Heart left ventricle (tissue), 16 donors: Measurements from ENCODE around the gene ARFGAP2. TPM values are rescaled to one million over a fixed set of nuclear protein-coding genes. Genes with fewer than 3 reads are reported as not detected.

ENCODE experiments used
- ATAC-seq, 4 donors: fragments of 200-7000 bp; cut with Tn5 transposase; one replicate each; pipeline ENCODE4 v1.9.1; 2020 to 2022; ENCODE audit warnings: moderate library complexity in 4 of 4, mild to moderate bottlenecking in 3 of 4, moderate number of reproducible peaks in 1 of 4
- DNase-seq, 5 donors: peaks; one replicate each; pipeline ENCODE4 v3.0.0-alpha.2; 2020
- H3K27ac ChIP-seq, 12 donors: fragments of 200-600 bp; sonication (generic) in 4 of 12; one replicate each; pipeline versions ENCODE4 v1.5.0 to v1.8.0; 2016 to 2022; ENCODE audit warnings: mild to moderate bottlenecking in 2 of 12
- H3K27me3 ChIP-seq, 9 donors: fragments of 200-600 bp; sonication (generic) in 2 of 9; one replicate each; pipeline versions ENCODE4 v1.5.1 to v1.8.0; 2016 to 2022; ENCODE audit warnings: mild to moderate bottlenecking in 3 of 9
- H3K36me3 ChIP-seq, 9 donors: fragments of 200-600 bp; sonication (generic) in 2 of 9; one replicate each; pipeline versions ENCODE4 v1.5.0 to v1.8.0; 2018 to 2022; ENCODE audit warnings: mild to moderate bottlenecking in 2 of 9
- H3K4me1 ChIP-seq, 12 donors: fragments of 200-600 bp; sonication (generic) in 4 of 12; one replicate each; pipeline versions ENCODE4 v1.5.0 to v1.8.0; 2016 to 2022; ENCODE audit warnings: mild to moderate bottlenecking in 3 of 12
- H3K4me3 ChIP-seq, 12 donors: fragments of 200-600 bp; sonication (generic) in 4 of 12; one replicate each; pipeline versions ENCODE4 v1.5.0 to v1.8.0; 2017 to 2022; ENCODE audit warnings: mild to moderate bottlenecking in 9 of 12, moderate library complexity in 4 of 12
- H3K9me3 ChIP-seq, 12 donors: fragments of 200-600 bp; sonication (generic) in 4 of 12; one replicate each; pipeline versions ENCODE4 v1.5.0 to v1.8.0; 2016 to 2022; ENCODE audit warnings: mild to moderate bottlenecking in 1 of 12
- POLR2A ChIP-seq, 2 donors: fragments of 450-650 bp; IDR thresholded peaks; one replicate each; pipeline ENCODE4 v1.6.1; 2017; ENCODE audit warnings: antibody characterized with exemption in 2 of 2, mild to moderate bottlenecking in 2 of 2, moderate library complexity in 2 of 2
- WGBS, 4 donors: extraction: QIAGEN DNeasy Blood & Tissue Kit in 2 of 4; methylation state at CpG; one replicate each; pipeline versions ENCODE4 v1.1.5 to v1.1.7; 2013 to 2018; 5-methylcytosine and 5-hydroxymethylcytosine counted together
- intact Hi-C, 10 donors: fragments of 100-400 bp; cut with DNase I; formaldehyde crosslinking; loops; one replicate each; pipeline versions ENCODE4 v1.11.1 to v1.14.2; 2022
- polyA plus RNA-seq, 2 donors: library from polyadenylated mRNA; stranded (reverse); fragments of 200-250 nt; gene quantifications; one replicate each; pipeline ENCODE4 v1.2.3, GENCODE V29; 2013
- total RNA-seq, 9 donors: library from RNA; depleted of rRNA in 2 of 9; stranded (reverse); fragments of >200 nt in 2 of 9; fragmentation: NEBNext Ultra II Directional in 3 of 9; extraction: Animal tissue kit (Norgen Biotek cat#: 25700) in 3 of 9; gene quantifications; one replicate each; pipeline versions ENCODE4 v1.1.0 to v1.2.4, GENCODE V29; 2016 to 2023
- TF ChIP-seq, protein P1 (sequence below), 12 donors: fragments of 200-600 bp; sonication (generic) in 4 of 12; IDR thresholded peaks; one replicate each; pipeline versions ENCODE4 v1.5.0 to v1.8.0; 2018 to 2022; ENCODE audit warnings: antibody characterized with exemption in 12 of 12, mild to moderate bottlenecking in 5 of 12
- donor health status: ischemic (EF 13 %, LVEDD 7.1; RV severe dilation, severe dysfunction).
- donor health status: healthy with polysubstance abuse.
- donor health status: DM: no; HTN: yes; CAD: no.
- donor health status: DM: no; HTN: no; CAD: no.
- donor health status: ischemic (EF 25% LVEDD 6.9; RV normal size, moderate dysfunction).
- donor health status: ischemic (EF 25% LVEDD 5.7; RV mildly dilated, moderate dysfunction).
- donor health status: healthy.
- donor health status: DM: yes; HTN: yes; CAD: no.
- donor health status: ischemic (EF 35%, LVEDD 5.7; RV mildly dilated, moderate dysfunction).
- donor health status: nonischemic (EF 11% LVEDD 7.7; RV severe dilation, severe dysfunction).
- donor health status: DM: yes; HTN: yes; CAD: no.
- donor health status: PGD.
- donor health status: ischemic (EF 29% LVEDD 5.4; RV normal size, mild dysfunction).
- donor health status: nonischemic (EF 23%, LVEDD 6.1; RV moderate dilation, normal function).

ARFGAP2 gene
- total and polyA plus RNA-seq, 11 donors = 47.5 to 96.1 (median 61.3) TPM

- Histone ChIP-seq H3K27me3 (no peaks in the 10 kb centered on the region), H3K27ac (peak overlapping the region; percentile 92 to 100 (median 98)), H3K4me1 (peaks cover 11 to 88% (median 60%) of the 10 kb centered on the region in 12 donors), H3K9me3 (no peaks in the 10 kb centered on the region), H3K4me3 (peak overlapping the region; percentile 67 to 100 (median 94)), H3K36me3 (peaks cover 0 to 68% (median 50%) of the 10 kb centered on the region in 9 donors)
- ATAC-seq = peak; percentile 27 to 50 (median 46)
- intact Hi-C loops = loop anchor here in 9 of 10 donors (1.0 to 10.0 kb wide), 13 partner anchors 35 to 247 kb away; partner anchors contain the start of genes NR1H3 (in 5 of the 9), DDB2 (in 3 of the 9), MADD (in 2 of the 9) and MYBPC3 (in 1 of the 9)
- WGBS, 4 donors = 1 to 3% (median 2%) methylated on average over 18 to 21 of the region's 21 CpGs
- TF ChIP-seq, protein P1, sequence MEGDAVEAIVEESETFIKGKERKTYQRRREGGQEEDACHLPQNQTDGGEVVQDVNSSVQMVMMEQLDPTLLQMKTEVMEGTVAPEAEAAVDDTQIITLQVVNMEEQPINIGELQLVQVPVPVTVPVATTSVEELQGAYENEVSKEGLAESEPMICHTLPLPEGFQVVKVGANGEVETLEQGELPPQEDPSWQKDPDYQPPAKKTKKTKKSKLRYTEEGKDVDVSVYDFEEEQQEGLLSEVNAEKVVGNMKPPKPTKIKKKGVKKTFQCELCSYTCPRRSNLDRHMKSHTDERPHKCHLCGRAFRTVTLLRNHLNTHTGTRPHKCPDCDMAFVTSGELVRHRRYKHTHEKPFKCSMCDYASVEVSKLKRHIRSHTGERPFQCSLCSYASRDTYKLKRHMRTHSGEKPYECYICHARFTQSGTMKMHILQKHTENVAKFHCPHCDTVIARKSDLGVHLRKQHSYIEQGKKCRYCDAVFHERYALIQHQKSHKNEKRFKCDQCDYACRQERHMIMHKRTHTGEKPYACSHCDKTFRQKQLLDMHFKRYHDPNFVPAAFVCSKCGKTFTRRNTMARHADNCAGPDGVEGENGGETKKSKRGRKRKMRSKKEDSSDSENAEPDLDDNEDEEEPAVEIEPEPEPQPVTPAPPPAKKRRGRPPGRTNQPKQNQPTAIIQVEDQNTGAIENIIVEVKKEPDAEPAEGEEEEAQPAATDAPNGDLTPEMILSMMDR (IDR thresholded peaks at IDR 0.05) = peak; percentile 41 to 76 (median 61)
- no peak for TF ChIP-seq POLR2A (IDR thresholded peaks at IDR 0.05)
- peak; percentile 58 to 77 (median 68) for DNase-seq
Observed at GRCh38 chr11:47177229-47177845, 658 bp upstream of the ARFGAP2 start.

DNA sequence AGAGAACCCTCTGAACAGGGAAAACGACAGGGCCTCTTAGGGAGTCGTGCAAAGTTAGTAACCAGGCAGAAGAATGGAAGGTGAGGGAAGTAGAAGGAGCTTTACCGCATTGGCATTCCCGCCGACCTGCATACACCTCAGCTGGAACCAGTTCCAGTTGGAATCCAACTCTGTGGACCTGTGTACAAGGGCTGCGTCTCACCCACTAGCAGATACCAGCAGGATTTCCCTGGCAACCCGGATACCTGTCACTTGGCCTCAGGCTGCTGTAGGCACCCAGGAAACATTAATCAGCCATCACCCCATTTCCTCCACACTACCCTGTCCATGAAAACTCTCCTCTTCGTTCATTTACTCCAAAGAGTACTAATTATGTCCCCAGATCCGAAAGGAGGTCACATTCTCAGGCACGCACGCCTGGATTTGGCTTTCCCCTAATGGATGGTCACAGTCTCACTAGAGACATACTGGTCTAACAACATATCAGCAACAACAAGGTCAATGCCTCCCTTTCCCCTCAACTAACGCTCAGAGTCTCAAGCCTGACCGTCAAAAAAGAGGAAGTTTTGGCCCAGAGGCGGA is 842 bp downstream of the ARFGAP2 start:
- Histone ChIP-seq H3K27me3 (no peaks in the 10 kb centered on the region), H3K9me3 (no peaks in the 10 kb centered on the region), H3K4me1 (peaks cover 11 to 85% (median 56%) of the 10 kb centered on the region in 12 donors), H3K36me3 (peaks cover 0 to 73% (median 65%) of the 10 kb centered on the region in 9 donors), H3K4me3 (peak overlapping the region; percentile 67 to 100 (median 94)), H3K27ac (peak overlapping the region; percentile 92 to 100 (median 97))
- intact Hi-C loops = loop anchor here in 9 of 10 donors (2.0 to 10.0 kb wide), 11 partner anchors 36 to 249 kb away; partner anchors contain the start of genes NR1H3 (in 5 of the 9), DDB2 (in 2 of the 9), MADD (in 2 of the 9) and MYBPC3 (in 1 of the 9)
- no peak for ATAC-seq
- no peak for DNase-seq
- 24 to 34% (median 30%) methylated on average over 13 to 14 of the region's 14 CpGs for WGBS, 4 donors
- TF ChIP-seq, protein P1 (IDR thresholded peaks at IDR 0.05) = no peak
- no peak for TF ChIP-seq POLR2A (IDR thresholded peaks at IDR 0.05)

DNA sequence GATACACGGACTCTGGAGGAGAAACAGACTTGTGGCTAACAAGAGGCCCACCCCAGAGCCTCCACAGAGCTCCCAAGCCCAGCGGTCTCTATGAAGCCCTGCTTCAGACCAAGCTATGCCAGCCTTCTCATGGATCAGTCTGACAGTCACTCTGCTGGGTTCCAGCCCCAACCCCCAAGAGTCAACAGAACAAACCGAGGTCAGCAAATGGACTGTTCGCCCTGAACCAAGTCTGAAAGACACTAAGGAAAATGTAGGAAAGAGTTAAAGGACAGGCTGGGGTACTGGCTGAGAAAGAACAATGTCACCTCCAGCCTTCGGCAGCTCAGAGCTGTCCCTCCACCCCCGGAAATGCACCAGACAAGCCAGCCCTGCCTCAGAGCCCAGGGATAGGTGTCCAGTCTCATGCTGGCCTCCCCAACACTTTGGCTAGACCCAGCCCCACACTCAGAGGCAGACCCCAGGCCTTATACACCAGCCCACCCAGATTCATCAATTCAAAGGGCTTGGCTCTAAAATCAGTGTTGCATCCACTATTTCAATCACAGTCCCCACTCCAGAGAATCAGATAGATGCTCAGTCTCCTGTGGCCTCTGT is 3.8 kb downstream of the ARFGAP2 start:
- no peaks in the 10 kb centered on the region for H3K27me3 ChIP-seq
- no peaks in the 10 kb centered on the region for H3K9me3 ChIP-seq
- H3K36me3 ChIP-seq = peaks cover under 1 to 79% (median 74%) of the 10 kb centered on the region in 9 donors
- H3K4me3 ChIP-seq = no peak overlapping the region
- ATAC-seq = no peak
- DNase-seq = no peak
- TF ChIP-seq POLR2A (IDR thresholded peaks at IDR 0.05) = no peak
- TF ChIP-seq, protein P1 (IDR thresholded peaks at IDR 0.05) = no peak
- intact Hi-C loops = loop anchor here in 2 of 10 donors (10.0 kb wide), 2 partner anchors 102 to 252 kb away; partner anchors contain the start of genes MADD (in 1 of the 2) and PSMC3 (in 1 of the 2)
- 54 to 60% (median 56%) methylated on average over 5 to 6 of the region's 6 CpGs for whole genome bisulfite sequencing, 4 donors
- H3K27ac ChIP-seq = peak overlapping the region in 1 of 12 donors; percentile 47
- H3K4me1 ChIP-seq = peaks cover 6 to 55% (median 34%) of the 10 kb centered on the region in 12 donors
